Adrenal gland (tissue), 5 donors: ENCODE data around the gene GALNT18.

Experiments
- POLR2A ChIP-seq, 2 donors: fragments of 450-650 bp; IDR thresholded peaks; one replicate each; pipeline ENCODE4 v1.6.1; 2017; ENCODE audit warnings: antibody characterized with exemption in 2 of 2, mild to moderate bottlenecking in 2 of 2, moderate library complexity in 1 of 2
- TF ChIP-seq, protein P1 (sequence below), 6 experiments: fragments of 450-650 bp in 4 of 6; fragments of 200-600 bp in 2 of 6; sonication (generic) in 1 of 6; IDR thresholded peaks; 1 replicate in 5 of 6; 2 replicates in 1 of 6; pipeline versions ENCODE4 v1.5.1 to v1.8.0; 2016 to 2021; ENCODE audit warnings: antibody characterized with exemption in 6 of 6, mild to moderate bottlenecking in 2 of 6, moderate library complexity in 1 of 6
- donor health status: DM: no; HTN: no; CAD: no.

DNA sequence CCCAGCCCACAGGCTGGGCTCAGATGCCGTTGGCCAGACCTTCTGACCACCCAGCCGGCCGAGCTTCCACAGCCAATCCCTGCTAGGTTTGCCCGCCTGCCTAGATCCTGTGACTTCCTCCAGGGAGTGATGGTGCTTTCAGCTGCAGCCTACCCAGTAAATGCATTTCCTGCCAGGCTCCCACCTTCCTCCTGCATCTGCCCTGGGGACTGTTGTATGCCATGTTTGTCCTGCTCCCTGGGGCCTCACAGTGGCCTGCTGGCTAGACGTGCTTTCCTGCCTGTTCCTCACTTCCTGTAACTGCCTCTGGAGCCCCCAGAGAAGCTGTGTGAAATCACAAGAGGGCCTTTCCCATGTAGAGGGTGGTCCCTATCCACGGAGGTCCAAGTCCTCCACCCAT lies 86.2 kb downstream of the GALNT18 start:
- TF ChIP-seq, protein P1, sequence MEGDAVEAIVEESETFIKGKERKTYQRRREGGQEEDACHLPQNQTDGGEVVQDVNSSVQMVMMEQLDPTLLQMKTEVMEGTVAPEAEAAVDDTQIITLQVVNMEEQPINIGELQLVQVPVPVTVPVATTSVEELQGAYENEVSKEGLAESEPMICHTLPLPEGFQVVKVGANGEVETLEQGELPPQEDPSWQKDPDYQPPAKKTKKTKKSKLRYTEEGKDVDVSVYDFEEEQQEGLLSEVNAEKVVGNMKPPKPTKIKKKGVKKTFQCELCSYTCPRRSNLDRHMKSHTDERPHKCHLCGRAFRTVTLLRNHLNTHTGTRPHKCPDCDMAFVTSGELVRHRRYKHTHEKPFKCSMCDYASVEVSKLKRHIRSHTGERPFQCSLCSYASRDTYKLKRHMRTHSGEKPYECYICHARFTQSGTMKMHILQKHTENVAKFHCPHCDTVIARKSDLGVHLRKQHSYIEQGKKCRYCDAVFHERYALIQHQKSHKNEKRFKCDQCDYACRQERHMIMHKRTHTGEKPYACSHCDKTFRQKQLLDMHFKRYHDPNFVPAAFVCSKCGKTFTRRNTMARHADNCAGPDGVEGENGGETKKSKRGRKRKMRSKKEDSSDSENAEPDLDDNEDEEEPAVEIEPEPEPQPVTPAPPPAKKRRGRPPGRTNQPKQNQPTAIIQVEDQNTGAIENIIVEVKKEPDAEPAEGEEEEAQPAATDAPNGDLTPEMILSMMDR (IDR thresholded peaks at IDR 0.05) = no peak
- TF ChIP-seq POLR2A (IDR thresholded peaks at IDR 0.05) = no peak
